Measurements from ENCODE around the gene BOLL.

DNA sequence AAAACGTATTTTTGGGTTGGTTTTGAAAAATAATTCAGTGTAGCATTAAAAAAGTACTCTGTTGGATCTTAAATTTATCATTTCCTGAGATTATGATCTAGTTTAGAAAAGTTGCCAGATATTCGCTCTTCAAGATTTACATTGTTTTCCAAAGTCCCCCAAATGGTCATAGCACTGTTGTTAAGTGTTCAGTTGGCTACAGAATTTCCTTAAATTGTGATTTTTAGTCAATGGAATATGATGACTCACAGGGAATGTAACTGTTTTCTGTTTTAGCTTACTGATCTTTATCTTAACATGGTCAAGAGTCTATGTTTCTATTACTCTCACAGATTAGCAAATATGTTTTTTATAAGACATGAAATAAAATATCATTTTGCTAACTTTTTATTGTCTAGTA, 42.5 kb upstream of the BOLL start:
- TF ChIP-seq, protein P1, sequence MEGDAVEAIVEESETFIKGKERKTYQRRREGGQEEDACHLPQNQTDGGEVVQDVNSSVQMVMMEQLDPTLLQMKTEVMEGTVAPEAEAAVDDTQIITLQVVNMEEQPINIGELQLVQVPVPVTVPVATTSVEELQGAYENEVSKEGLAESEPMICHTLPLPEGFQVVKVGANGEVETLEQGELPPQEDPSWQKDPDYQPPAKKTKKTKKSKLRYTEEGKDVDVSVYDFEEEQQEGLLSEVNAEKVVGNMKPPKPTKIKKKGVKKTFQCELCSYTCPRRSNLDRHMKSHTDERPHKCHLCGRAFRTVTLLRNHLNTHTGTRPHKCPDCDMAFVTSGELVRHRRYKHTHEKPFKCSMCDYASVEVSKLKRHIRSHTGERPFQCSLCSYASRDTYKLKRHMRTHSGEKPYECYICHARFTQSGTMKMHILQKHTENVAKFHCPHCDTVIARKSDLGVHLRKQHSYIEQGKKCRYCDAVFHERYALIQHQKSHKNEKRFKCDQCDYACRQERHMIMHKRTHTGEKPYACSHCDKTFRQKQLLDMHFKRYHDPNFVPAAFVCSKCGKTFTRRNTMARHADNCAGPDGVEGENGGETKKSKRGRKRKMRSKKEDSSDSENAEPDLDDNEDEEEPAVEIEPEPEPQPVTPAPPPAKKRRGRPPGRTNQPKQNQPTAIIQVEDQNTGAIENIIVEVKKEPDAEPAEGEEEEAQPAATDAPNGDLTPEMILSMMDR (IDR thresholded peaks at IDR 0.05), result no peak
- TF ChIP-seq POLR2A (IDR thresholded peaks at IDR 0.05) (no peak), POLR2AphosphoS5 (IDR thresholded peaks at IDR 0.05) (no peak)

Measured in breast epithelium (tissue), 3 donors.